SU-DHL-6 (cell line): ENCODE measurements around the gene CANX.

ENCODE experiments used
- H2AFZ ChIP-seq: fragments of 200-600 bp; sonication (generic); 2 replicates; pipeline ENCODE4 v1.6.1; 2014; ENCODE audit warnings: low read depth, mild to moderate bottlenecking, moderate library complexity, mixed read lengths, antibody characterized with exemption, low read length; ENCODE audit not compliant: severe bottlenecking
- H3F3A ChIP-seq: fragments of 200-600 bp; shearing (Covaris generic); 2 replicates; pipeline ENCODE4 v1.6.0; 2016; ENCODE audit warnings: antibody characterized with exemption, mild to moderate bottlenecking; ENCODE audit not compliant: insufficient read depth
- H3K27ac ChIP-seq: fragments of 200-600 bp; sonication (generic); 2 replicates; pipeline ENCODE4 v1.5.1; 2016; ENCODE audit warnings: low read depth, mild to moderate bottlenecking, low read length, moderate library complexity, mixed read lengths
- H3K27me3 ChIP-seq: fragments of 200-600 bp; sonication (generic), shearing (Covaris generic); 2 replicates; pipeline ENCODE4 v1.6.0; 2014; ENCODE audit warnings: mild to moderate bottlenecking, low read length
- H3K36me3 ChIP-seq: fragments of 200-600 bp; sonication (generic); 2 replicates; pipeline ENCODE4 v1.6.1; 2014; ENCODE audit warnings: mild to moderate bottlenecking, low read length, mixed read lengths
- H3K4me2 ChIP-seq: fragments of 300-600, 200-600 bp; shearing (Covaris generic), sonication (generic); 2 replicates; pipeline ENCODE4 v1.6.0; 2014; ENCODE audit warnings: low read length, low read depth, mild to moderate bottlenecking; ENCODE audit not compliant: poor library complexity, severe bottlenecking
- H3K4me3 ChIP-seq: fragments of 200-600 bp; sonication (generic); 2 replicates; pipeline ENCODE4 v1.5.1; 2014; ENCODE audit warnings: antibody characterized with exemption, low read length, mild to moderate bottlenecking, mixed read lengths; ENCODE audit not compliant: insufficient read depth, poor library complexity, severe bottlenecking
- H3K79me2 ChIP-seq: fragments of 200-600 bp; sonication (generic); 2 replicates; pipeline ENCODE4 v1.6.1; 2014; ENCODE audit warnings: mild to moderate bottlenecking, low read length, moderate library complexity; ENCODE audit not compliant: insufficient read depth
- H3K9ac ChIP-seq: fragments of 200-600 bp; sonication (generic); 2 replicates; pipeline ENCODE4 v1.7.0; 2014; ENCODE audit warnings: mild to moderate bottlenecking, low read length
- H3K9me2 ChIP-seq: fragments of 200-600 bp; sonication (generic); replicated peaks from 2 replicates; pipeline ENCODE4 v1.6.1; 2014; ENCODE audit warnings: low read length; ENCODE audit not compliant: insufficient read depth
- H3K9me3 ChIP-seq: fragments of 200-600 bp; sonication (generic); 2 replicates; pipeline ENCODE4 v1.6.1; 2014; ENCODE audit warnings: low read length, mixed read lengths; ENCODE audit not compliant: insufficient read depth
- H4K20me1 ChIP-seq: fragments of 200-600 bp; sonication (generic); 2 replicates; pipeline ENCODE4 v1.6.1; 2014; ENCODE audit warnings: low read depth, mild to moderate bottlenecking, antibody characterized with exemption, low read length, moderate library complexity, mixed read lengths
- EZH2phosphoT487 ChIP-seq: fragments of 200-600 bp; sonication (generic), shearing (Covaris generic); conservative IDR thresholded peaks from 2 replicates; pipeline ENCODE4 v1.6.1; 2018; ENCODE audit warnings: mild to moderate bottlenecking, antibody characterized with exemption, low read length, moderate library complexity, mixed read lengths
- TF ChIP-seq, protein P1 (sequence below): fragments of 200-600 bp; sonication (generic); IDR thresholded peaks from one replicate; pipeline ENCODE4 v1.5.1; 2017; ENCODE audit warnings: antibody characterized with exemption, mild to moderate bottlenecking, low read length, moderate library complexity; ENCODE audit not compliant: insufficient read depth, poor library complexity, severe bottlenecking

Gene CANX

DNA sequence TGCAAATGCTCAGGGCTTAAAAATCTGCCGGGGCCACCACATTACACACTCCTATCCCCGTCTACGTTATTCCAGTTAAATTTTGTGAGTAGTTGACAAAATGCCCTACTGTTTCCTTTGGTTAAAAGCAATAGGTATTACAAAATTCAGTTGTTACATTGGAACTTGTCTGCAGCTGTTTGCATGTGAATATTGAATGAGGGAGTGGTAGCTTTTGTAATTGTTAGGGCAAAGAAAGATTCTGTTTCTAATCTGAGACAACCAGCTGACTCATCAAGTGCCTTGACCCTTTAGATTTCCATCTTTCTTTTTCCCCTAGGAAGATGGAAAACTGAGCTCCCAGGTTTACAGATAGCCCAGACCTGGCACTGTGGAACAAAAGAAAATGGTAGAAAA is 64.0 kb downstream of the CANX start:
- H3K9ac ChIP-seq: peak overlapping the region; percentile 6; the same call in 1 of the 2 replicates
- H3F3A ChIP-seq: peaks cover 14% of the 10 kb centered on the region
- 0 out of 2 replicates have a peak, but pooled peaks cover 5% of the 10 kb centered on the region for H4K20me1 ChIP-seq
- H3K27ac ChIP-seq: peak overlapping the region; percentile 55
- no peak overlapping the region for H2AFZ ChIP-seq
- TF ChIP-seq EZH2phosphoT487: no peak
- TF ChIP-seq, protein P1, sequence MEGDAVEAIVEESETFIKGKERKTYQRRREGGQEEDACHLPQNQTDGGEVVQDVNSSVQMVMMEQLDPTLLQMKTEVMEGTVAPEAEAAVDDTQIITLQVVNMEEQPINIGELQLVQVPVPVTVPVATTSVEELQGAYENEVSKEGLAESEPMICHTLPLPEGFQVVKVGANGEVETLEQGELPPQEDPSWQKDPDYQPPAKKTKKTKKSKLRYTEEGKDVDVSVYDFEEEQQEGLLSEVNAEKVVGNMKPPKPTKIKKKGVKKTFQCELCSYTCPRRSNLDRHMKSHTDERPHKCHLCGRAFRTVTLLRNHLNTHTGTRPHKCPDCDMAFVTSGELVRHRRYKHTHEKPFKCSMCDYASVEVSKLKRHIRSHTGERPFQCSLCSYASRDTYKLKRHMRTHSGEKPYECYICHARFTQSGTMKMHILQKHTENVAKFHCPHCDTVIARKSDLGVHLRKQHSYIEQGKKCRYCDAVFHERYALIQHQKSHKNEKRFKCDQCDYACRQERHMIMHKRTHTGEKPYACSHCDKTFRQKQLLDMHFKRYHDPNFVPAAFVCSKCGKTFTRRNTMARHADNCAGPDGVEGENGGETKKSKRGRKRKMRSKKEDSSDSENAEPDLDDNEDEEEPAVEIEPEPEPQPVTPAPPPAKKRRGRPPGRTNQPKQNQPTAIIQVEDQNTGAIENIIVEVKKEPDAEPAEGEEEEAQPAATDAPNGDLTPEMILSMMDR: no peak
- H3K4me2 ChIP-seq: peak overlapping the region; percentile 6
- no peaks in the 10 kb centered on the region for H3K27me3 ChIP-seq
- H3K79me2 ChIP-seq: peaks cover 71% of the 10 kb centered on the region
- no peaks in the 10 kb centered on the region for H3K9me2 ChIP-seq
- H3K9me3 ChIP-seq: no peaks in the 10 kb centered on the region
- 0 out of 2 replicates have a peak, but pooled peaks cover 2% of the 10 kb centered on the region for H3K36me3 ChIP-seq
- no peak overlapping the region for H3K4me3 ChIP-seq

DNA sequence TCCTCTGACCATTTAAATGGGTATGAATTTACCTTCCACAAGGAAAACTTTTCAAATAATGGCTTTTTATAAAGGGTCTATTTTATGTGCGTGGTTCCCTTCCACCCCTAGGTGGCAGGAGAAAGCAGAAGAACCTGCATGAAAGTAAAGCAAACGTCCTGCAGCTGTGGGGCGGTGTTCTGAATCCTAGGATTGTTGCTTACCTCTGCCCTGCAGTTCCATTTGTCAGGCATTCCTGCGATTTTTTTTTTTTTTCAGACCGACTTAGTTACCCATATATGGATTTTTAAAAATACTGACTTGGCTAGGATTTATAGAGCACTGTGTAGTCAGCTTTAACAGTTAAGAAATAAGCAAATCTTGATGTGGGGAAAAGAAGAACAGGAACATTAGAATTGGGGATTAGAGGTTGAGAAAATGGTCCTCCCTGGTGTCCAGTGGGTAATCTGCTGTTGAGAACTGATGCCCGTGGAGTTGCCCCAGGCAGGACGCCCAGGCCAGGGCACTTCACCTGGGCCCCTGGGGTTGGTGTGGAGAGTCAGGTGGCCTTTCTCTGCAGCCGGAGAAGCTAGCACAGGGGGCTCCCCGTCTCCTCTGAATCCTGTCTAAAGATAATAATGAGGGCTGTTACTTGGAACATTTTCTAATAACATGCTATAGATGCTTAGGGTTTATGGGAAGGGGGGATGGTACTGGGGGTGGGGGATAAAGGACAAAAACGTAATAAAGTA is 64.6 kb downstream of the CANX start:
- no peaks in the 10 kb centered on the region for H3K9me3 ChIP-seq
- no peak overlapping the region for H3K4me2 ChIP-seq
- peaks cover 65% of the 10 kb centered on the region for H3K79me2 ChIP-seq
- H3K9ac ChIP-seq: no peak overlapping the region
- H3K27ac ChIP-seq: no peak overlapping the region
- 0 out of 2 replicates have a peak, but pooled peaks cover 5% of the 10 kb centered on the region for H4K20me1 ChIP-seq
- H2AFZ ChIP-seq: no peak overlapping the region
- H3F3A ChIP-seq: peaks cover 14% of the 10 kb centered on the region
- no peaks in the 10 kb centered on the region for H3K9me2 ChIP-seq
- H3K4me3 ChIP-seq: no peak overlapping the region
- no peaks in the 10 kb centered on the region for H3K27me3 ChIP-seq
- 0 out of 2 replicates have a peak, but pooled peaks cover 2% of the 10 kb centered on the region for H3K36me3 ChIP-seq
- TF ChIP-seq EZH2phosphoT487: no peak
- TF ChIP-seq, protein P1: peak; percentile 89

DNA sequence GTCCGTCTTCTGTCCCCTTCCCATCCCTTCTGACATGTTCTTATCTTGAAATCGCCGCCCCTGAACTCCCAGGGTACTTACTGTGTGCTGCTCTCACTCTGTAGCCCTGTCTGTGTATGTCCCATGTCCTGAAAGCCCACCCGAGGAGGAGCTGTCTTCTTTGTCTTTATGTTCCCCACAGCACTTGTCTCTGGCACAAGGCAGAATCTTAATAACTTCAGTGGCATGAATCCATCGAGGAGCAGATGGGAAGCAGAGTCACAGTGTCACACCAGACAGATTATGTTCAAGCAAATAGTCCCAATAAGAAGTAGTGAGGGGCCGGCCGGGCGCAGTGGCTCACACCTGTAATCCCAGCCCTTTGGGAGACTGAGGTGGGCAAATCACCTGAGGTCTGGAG is 65.3 kb downstream of the CANX start:
- Histone ChIP-seq H3K27ac (no peak overlapping the region), H3K79me2 (peaks cover 60% of the 10 kb centered on the region), H3F3A (peaks cover 14% of the 10 kb centered on the region), H4K20me1 (0 out of 2 replicates have a peak, but pooled peaks cover 5% of the 10 kb centered on the region), H3K9ac (no peak overlapping the region), H3K4me3 (no peak overlapping the region), H3K27me3 (no peaks in the 10 kb centered on the region), H3K36me3 (0 out of 2 replicates have a peak, but pooled peaks cover 2% of the 10 kb centered on the region), H3K4me2 (no peak overlapping the region), H3K9me3 (no peaks in the 10 kb centered on the region), H3K9me2 (no peaks in the 10 kb centered on the region), H2AFZ (no peak overlapping the region)
- TF ChIP-seq, protein P1: no peak
- no peak for TF ChIP-seq EZH2phosphoT487
